ENCODE data around the gene SMARCB1.

- no peak for TF ChIP-seq ISL1 (CRISPR knock-in tag; IDR thresholded peaks at IDR 0.05)
- TF ChIP-seq ARNTL (CRISPR knock-in tag; IDR thresholded peaks at IDR 0.05; ENCODE audit: borderline replicate concordance, low read depth) = no peak
- no peak for TF ChIP-seq BACH2 (CRISPR knock-in tag; IDR thresholded peaks at IDR 0.05; ENCODE audit: borderline replicate concordance)
- TF ChIP-seq ZFP30 (CRISPR knock-in tag; IDR thresholded peaks at IDR 0.05) = no peak
- no peak for TF ChIP-seq ZNF8 (CRISPR knock-in tag; IDR thresholded peaks at IDR 0.05)
- TF ChIP-seq ESRRG (CRISPR knock-in tag; IDR thresholded peaks at IDR 0.05) = no peak
- TF ChIP-seq ZNF565 (CRISPR knock-in tag; conservative IDR thresholded peaks at IDR 0.05; ENCODE audit: low read depth) = no peak
- no peak for TF ChIP-seq RARB (CRISPR knock-in tag; IDR thresholded peaks at IDR 0.05)
- TF ChIP-seq POU6F1 (CRISPR knock-in tag; IDR thresholded peaks at IDR 0.05; ENCODE audit: borderline replicate concordance, low read depth) = no peak
Measured at GRCh38 chr22:23804781-23805291, 18.1 kb downstream of the SMARCB1 start.
